Measurements from ENCODE around the gene CAD. TPM values are rescaled to one million over a fixed set of nuclear protein-coding genes. Genes with fewer than 3 reads are reported as not detected.

Gene CAD
- total and polyA plus RNA-seq, 5 experiments from 2014 or later: 18.0 to 59.7 (median 31.9) TPM

- H3K27ac Mint-ChIP-seq: peak overlapping the region in 1 of 10 donors; percentile 15
Measured at GRCh38 chr2:27251766-27252165, 34.6 kb downstream of the CAD start.

GRCh38 chr2:27255187-27255586 lies 38.0 kb downstream of the CAD start:
- Mint-ChIP-seq H3K27ac (peak overlapping the region in 1 of 10 donors; percentile 46), H3K4me1 (peaks cover 0 to 3% (median 1%) of the 10 kb centered on the region in 4 donors), H3K9me3 (no peaks in the 10 kb centered on the region), H3K27me3 (peaks cover 19 to 71% (median 47%) of the 10 kb centered on the region in 5 donors), H3K36me3 (no peaks in the 10 kb centered on the region), H3K4me3 (no peak overlapping the region)
- no peak for DNase-seq
- POLR2A ChIA-PET: no interaction called here
- no peak for ATAC-seq

More at GRCh38 chr2:27251766-27252165, 34.6 kb downstream of the CAD start:
- H3K4me3 Mint-ChIP-seq: no peak overlapping the region
- ATAC-seq (no peak), DNase-seq (no peak)
- H3K9me3 Mint-ChIP-seq: no peaks in the 10 kb centered on the region
- H3K36me3 Mint-ChIP-seq: no peaks in the 10 kb centered on the region
- peaks cover 0 to 6% (median 2%) of the 10 kb centered on the region in 4 donors for H3K4me1 Mint-ChIP-seq
- H3K27me3 Mint-ChIP-seq: peaks cover 12 to 39% (median 20%) of the 10 kb centered on the region in 5 donors
- POLR2A ChIA-PET: no interaction called here

GRCh38 chr2:27255660-27256059 lies 38.5 kb downstream of the CAD start:
- peaks cover 23 to 76% (median 51%) of the 10 kb centered on the region in 5 donors for H3K27me3 Mint-ChIP-seq

GRCh38 chr2:27256855-27257454 lies 39.8 kb downstream of the CAD start:
- H3K4me3 Mint-ChIP-seq: no peak overlapping the region
- H3K27me3 Mint-ChIP-seq: peaks cover 32 to 78% (median 64%) of the 10 kb centered on the region in 5 donors
- ATAC-seq (no peak), DNase-seq (no peak)
- POLR2A ChIA-PET: no interaction called here
- peaks cover 0 to 8% (median 0%) of the 10 kb centered on the region in 3 donors for H3K36me3 Mint-ChIP-seq
- peaks cover 0 to 2% (median 0%) of the 10 kb centered on the region in 9 donors for H3K9me3 Mint-ChIP-seq
- H3K4me1 Mint-ChIP-seq: peaks cover 8 to 13% (median 11%) of the 10 kb centered on the region in 4 donors
- H3K27ac Mint-ChIP-seq: no peak overlapping the region

More at GRCh38 chr2:27255660-27256059, 38.5 kb downstream of the CAD start:
- peaks cover 0 to under 1% (median 0%) of the 10 kb centered on the region in 3 donors for H3K36me3 Mint-ChIP-seq
- ATAC-seq: no peak
- DNase-seq: no peak
- peaks cover 0 to 2% (median 0%) of the 10 kb centered on the region in 4 donors for H3K4me1 Mint-ChIP-seq
- H3K27ac Mint-ChIP-seq: no peak overlapping the region
- POLR2A ChIA-PET: no interaction called here
- no peak overlapping the region for H3K4me3 Mint-ChIP-seq
- no peaks in the 10 kb centered on the region for H3K9me3 Mint-ChIP-seq

- DNase-seq: no peak
- Mint-ChIP-seq H3K27ac (no peak overlapping the region), H3K4me1 (peaks cover 9 to 16% (median 11%) of the 10 kb centered on the region in 4 donors), H3K9me3 (peaks cover 0 to 2% (median 0%) of the 10 kb centered on the region in 9 donors), H3K4me3 (no peak overlapping the region), H3K27me3 (peaks cover 32 to 83% (median 65%) of the 10 kb centered on the region in 5 donors), H3K36me3 (peaks cover 0 to 8% (median 0%) of the 10 kb centered on the region in 3 donors)
- POLR2A ChIA-PET: no interaction called here
- ATAC-seq: no peak
Measured at GRCh38 chr2:27258051-27258450, 40.9 kb downstream of the CAD start.

- POLR2A ChIA-PET: no interaction called here
- Mint-ChIP-seq H3K27ac (peak overlapping the region in 2 of 10 donors; percentile 26 to 54), H3K4me3 (peak overlapping the region; percentile 59 to 89 (median 80)), H3K9me3 (peaks cover 0 to 2% (median 0%) of the 10 kb centered on the region in 9 donors), H3K4me1 (peaks cover 24 to 30% (median 28%) of the 10 kb centered on the region in 4 donors), H3K27me3 (peaks cover 42 to 71% (median 57%) of the 10 kb centered on the region in 5 donors), H3K36me3 (peaks cover 0 to 14% (median 2%) of the 10 kb centered on the region in 3 donors)
- peak in 1 of 10 donors; percentile 45 for DNase-seq
- no peak for ATAC-seq
Measured at GRCh38 chr2:27261241-27261925, 44.2 kb downstream of the CAD start.

- H3K27me3 Mint-ChIP-seq: peaks cover 39 to 66% (median 53%) of the 10 kb centered on the region in 5 donors
- POLR2A ChIA-PET: interaction anchor here (0.6 kb wide), 2 partner anchors 11 to 32 kb away, joined by 3 read pairs; no protein-coding TSS in a partner anchor
- no peak for ATAC-seq
- DNase-seq: peak in 1 of 10 donors; percentile 18
- peaks cover 0 to 2% (median 0%) of the 10 kb centered on the region in 9 donors for H3K9me3 Mint-ChIP-seq
- H3K4me3 Mint-ChIP-seq: peak overlapping the region; percentile 59 to 89 (median 80)
- H3K36me3 Mint-ChIP-seq: peaks cover 0 to 14% (median 2%) of the 10 kb centered on the region in 3 donors
- peak overlapping the region in 1 of 10 donors; percentile 29 for H3K27ac Mint-ChIP-seq
- H3K4me1 Mint-ChIP-seq: peaks cover 22 to 30% (median 28%) of the 10 kb centered on the region in 4 donors
Measured at GRCh38 chr2:27261926-27262298, 44.7 kb downstream of the CAD start.

- peak; percentile 40 to 63 for ATAC-seq
- Mint-ChIP-seq H3K36me3 (peaks cover 0 to 14% (median 2%) of the 10 kb centered on the region in 3 donors), H3K4me3 (peak within 1 kb of the TSS; percentile 80 to 99 (median 90)), H3K9me3 (peaks cover 0 to 2% (median 0%) of the 10 kb centered on the region in 9 donors), H3K4me1 (peaks cover 22 to 30% (median 28%) of the 10 kb centered on the region in 4 donors), H3K27me3 (peaks cover 39 to 59% (median 45%) of the 10 kb centered on the region in 5 donors), H3K27ac (peak within 1 kb of the TSS in 4 of 10 donors; percentile 37 to 91 (median 74))
- POLR2A ChIA-PET: interaction anchor here (0.6 kb wide), 2 partner anchors 10 to 33 kb away, joined by 3 read pairs; no protein-coding TSS in a partner anchor
- peak; percentile 29 to 77 (median 48) for DNase-seq
Measured at GRCh38 chr2:27262379-27263286, 45.5 kb downstream of the CAD start, which contains the start of gene SLC30A3. Gene SLC30A3, minus strand, starts transcription at chr2:27263047. Its CDS starts 141 bp downstream, at chr2:27262906.

- peaks cover 0 to 14% (median 2%) of the 10 kb centered on the region in 3 donors for H3K36me3 Mint-ChIP-seq
- POLR2A ChIA-PET: interaction anchor here (1.5 to 2.5 kb wide), 3 partner anchors 16 to 59 kb away, joined by 4 to 11 read pairs (median 5); partner anchors contain the start of genes CAD and MPV17
- ATAC-seq: no peak
- H3K9me3 Mint-ChIP-seq: peaks cover 0 to 2% (median 0%) of the 10 kb centered on the region in 9 donors
- peak overlapping the region in 5 of 10 donors; percentile 37 to 91 (median 79) for H3K27ac Mint-ChIP-seq
- peaks cover 22 to 30% (median 28%) of the 10 kb centered on the region in 4 donors for H3K4me1 Mint-ChIP-seq
- peak overlapping the region in 9 of 10 donors; percentile 80 to 99 (median 92) for H3K4me3 Mint-ChIP-seq
- peaks cover 37 to 49% (median 38%) of the 10 kb centered on the region in 5 donors for H3K27me3 Mint-ChIP-seq
- peak in 3 of 10 donors; percentile 11 to 62 (median 15) for DNase-seq
Measured at GRCh38 chr2:27263287-27264252, 46.4 kb downstream of the CAD start.

GRCh38 chr2:27264253-27264752 lies 47.1 kb downstream of the CAD start:
- Mint-ChIP-seq H3K27me3 (peaks cover 33 to 44% (median 37%) of the 10 kb centered on the region in 5 donors), H3K9me3 (peaks cover 0 to 2% (median 0%) of the 10 kb centered on the region in 9 donors), H3K4me3 (peak overlapping the region in 9 of 10 donors; percentile 80 to 99 (median 92)), H3K36me3 (peaks cover 0 to 14% (median 2%) of the 10 kb centered on the region in 3 donors), H3K27ac (peak overlapping the region in 3 of 10 donors; percentile 50 to 91 (median 88)), H3K4me1 (peaks cover 22 to 30% (median 28%) of the 10 kb centered on the region in 4 donors)
- DNase-seq (peak in 4 of 10 donors; percentile 21 to 64 (median 32)), ATAC-seq (peak; percentile 60 to 64)
- POLR2A ChIA-PET: interaction anchor here (0.6 to 2.5 kb wide), 4 partner anchors 12 to 59 kb away, joined by 3 to 11 read pairs (median 4); partner anchors contain the start of genes CAD and MPV17
